MM.1S (cell line): ENCODE results near the gene GRIK3.
"Not testable (repeated sequence)": the region's sequence is repeated elsewhere in the genome, so short reads cannot be mapped to it uniquely, and the experiment has no call there.

Experiments used
- DNase-seq: peaks from one replicate; pipeline ENCODE4 v3.0.0-alpha.2; 2015
- H2AFZ ChIP-seq: fragments of 300-600 bp; sonication (generic); 2 replicates; pipeline ENCODE4 v1.6.0; 2016; ENCODE audit warnings: antibody characterized with exemption, low read length
- H3F3A ChIP-seq: fragments of 300-600 bp; sonication (generic); 2 replicates; pipeline ENCODE4 v1.6.1; 2016; ENCODE audit warnings: mild to moderate bottlenecking, antibody characterized with exemption, low read length, moderate library complexity, mixed read lengths; ENCODE audit not compliant: insufficient read depth
- H3K27ac ChIP-seq: fragments of 300-600 bp; sonication (generic); 2 replicates; pipeline ENCODE4 v1.5.1; 2016; ENCODE audit warnings: mild to moderate bottlenecking, low read length
- H3K27me3 ChIP-seq: fragments of 300-600 bp; sonication (generic); replicated peaks from 2 replicates; pipeline ENCODE4 v1.6.0; 2016; ENCODE audit warnings: low read length; ENCODE audit not compliant: insufficient read depth
- H3K36me3 ChIP-seq: fragments of 300-600 bp; sonication (generic); replicated peaks from 2 replicates; pipeline ENCODE4 v1.6.1; 2016; ENCODE audit warnings: mild to moderate bottlenecking, low read length, mixed read lengths; ENCODE audit not compliant: insufficient read depth
- H3K4me1 ChIP-seq: fragments of 300-600 bp; sonication (generic); 2 replicates; pipeline ENCODE4 v1.6.1; 2016; ENCODE audit warnings: low read length, mixed read lengths
- H3K4me2 ChIP-seq: fragments of 300-600 bp; sonication (generic); 2 replicates; pipeline ENCODE4 v1.6.0; 2016; ENCODE audit warnings: low read depth, low read length
- H3K4me3 ChIP-seq: fragments of 300-600 bp; sonication (generic); 2 replicates; pipeline ENCODE4 v1.5.1; 2016; ENCODE audit warnings: low read length, mixed read lengths
- H3K79me2 ChIP-seq: fragments of 300-600 bp; sonication (generic); 2 replicates; pipeline ENCODE4 v1.6.1; 2016; ENCODE audit warnings: mixed run types, low read length, mixed read lengths
- H3K9ac ChIP-seq: fragments of 300-600 bp; sonication (generic); 2 replicates; pipeline ENCODE4 v1.6.1; 2016; ENCODE audit warnings: low read length, mixed read lengths
- H3K9me2 ChIP-seq: fragments of 300-600 bp; sonication (generic); replicated peaks from 2 replicates; pipeline ENCODE4 v1.6.1; 2016; ENCODE audit warnings: mild to moderate bottlenecking, low read length, mixed read lengths; ENCODE audit not compliant: insufficient read depth
- H3K9me3 ChIP-seq: fragments of 300-600 bp; sonication (generic); replicated peaks from 2 replicates; pipeline ENCODE4 v1.6.1; 2016; ENCODE audit warnings: mild to moderate bottlenecking, low read length, mixed read lengths; ENCODE audit not compliant: insufficient read depth
- H4K20me1 ChIP-seq: fragments of 300-600 bp; sonication (generic); 2 replicates; pipeline ENCODE4 v1.6.1; 2016; ENCODE audit warnings: mild to moderate bottlenecking, low read length, moderate library complexity, mixed read lengths; ENCODE audit not compliant: insufficient read depth
- CTCF ChIP-seq: fragments of 300-600 bp; sonication (generic); IDR thresholded peaks from 2 replicates; pipeline ENCODE4 v1.5.1; 2016; ENCODE audit warnings: antibody characterized with exemption, low read length, mixed read lengths
- EZH2 ChIP-seq: fragments of 300-600 bp; sonication (generic); optimal IDR thresholded peaks from 2 replicates; pipeline ENCODE3; 2017; ENCODE audit warnings: low read depth, mild to moderate bottlenecking, antibody characterized with exemption, low read length, mixed read lengths
- EZH2phosphoT487 ChIP-seq: fragments of 300-600 bp; sonication (generic); IDR thresholded peaks from 2 replicates; pipeline ENCODE4 v1.6.1; 2018; ENCODE audit warnings: antibody characterized with exemption, low read length

The GRIK3 gene

DNA sequence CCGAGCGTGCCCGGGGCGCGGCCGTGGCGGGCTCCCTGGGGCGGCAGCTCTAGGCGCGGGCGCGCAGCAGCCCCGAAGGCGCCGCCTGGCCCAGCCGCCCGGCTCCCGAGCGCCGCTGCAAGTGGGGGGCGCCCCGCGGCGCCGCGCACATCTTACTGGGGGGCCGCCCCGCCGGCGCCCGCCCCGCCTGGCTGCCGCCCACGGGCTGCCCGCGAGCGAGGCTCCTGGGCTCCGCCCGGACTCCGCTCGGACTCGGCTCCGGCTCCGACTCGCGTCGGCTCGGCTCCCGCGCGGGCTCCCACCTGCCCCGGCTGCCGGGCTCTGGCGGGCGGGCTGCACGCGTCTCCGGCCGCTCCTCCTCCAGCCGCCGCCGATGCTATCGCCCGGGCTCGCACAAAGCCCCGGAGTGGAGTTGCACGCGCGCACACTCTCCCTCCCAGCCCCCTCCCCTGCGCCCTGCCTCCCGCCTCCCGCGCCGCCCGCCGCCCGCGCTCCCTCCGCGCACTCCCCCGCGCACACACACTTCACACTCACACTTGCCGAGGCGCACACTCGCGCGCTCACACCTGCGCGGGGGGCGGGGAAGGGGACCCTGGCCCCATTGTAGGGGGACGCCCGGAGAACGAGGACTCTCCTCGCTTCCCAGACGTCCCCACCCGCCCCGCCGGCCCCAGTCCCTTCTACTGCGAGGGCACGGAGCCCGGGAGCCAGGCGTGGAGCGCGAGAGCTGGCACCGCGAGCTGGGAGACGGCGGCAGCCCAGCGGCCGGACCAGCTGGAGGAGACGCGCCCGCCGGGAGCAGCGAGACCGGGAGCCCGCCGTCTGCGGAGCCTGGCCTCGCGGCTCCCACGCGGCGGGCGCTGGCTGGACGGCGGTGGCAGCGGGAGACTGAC, at the start of gene GRIK3:
GRIK3 (minus strand) TSS at position 395 of the 893 bp plus-strand sequence. CDS start 407 bp downstream, outside the sequence.
- no peaks in the 10 kb centered on the region for H3K9me2 ChIP-seq
- peaks cover 91% of the 10 kb centered on the region for H3K27me3 ChIP-seq
- no peaks in the 10 kb centered on the region for H3K9me3 ChIP-seq
- no peak within 1 kb of the TSS for H3K9ac ChIP-seq
- TF ChIP-seq EZH2 (no peak), EZH2phosphoT487 (no peak), CTCF (no peak)
- no peak for DNase-seq
- no peak within 1 kb of the TSS for H3K4me3 ChIP-seq
- no peaks in the 10 kb centered on the region for H3K4me1 ChIP-seq
- H3K36me3 ChIP-seq = no peaks in the 10 kb centered on the region
- H4K20me1 ChIP-seq = no peaks in the 10 kb centered on the region
- no peak within 1 kb of the TSS for H3K4me2 ChIP-seq
- no peak within 1 kb of the TSS for H3K27ac ChIP-seq
- H3F3A ChIP-seq = no peaks in the 10 kb centered on the region
- H2AFZ ChIP-seq = no peak within 1 kb of the TSS
- H3K79me2 ChIP-seq = no peaks in the 10 kb centered on the region

DNA sequence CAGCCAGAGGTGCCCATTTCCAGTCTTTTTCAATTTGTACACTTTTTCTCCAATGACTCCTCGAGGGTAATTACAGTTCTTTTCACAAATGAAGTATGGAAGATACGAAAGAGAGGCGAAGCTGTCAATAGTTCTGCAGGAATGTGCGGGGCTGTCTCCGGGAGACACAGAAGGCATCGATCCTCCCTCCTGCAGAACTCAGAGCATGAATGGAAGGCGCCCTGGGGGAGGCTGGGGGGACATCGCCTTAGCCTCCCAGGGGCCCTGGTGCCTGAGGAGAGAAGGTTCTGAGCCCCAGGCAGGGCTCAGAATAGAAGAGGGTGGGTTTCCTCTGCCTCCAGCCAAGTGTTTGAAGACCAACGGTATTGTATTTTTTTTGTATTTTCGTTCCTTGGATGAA, 49.7 kb upstream of the GRIK3 start:
- H2AFZ ChIP-seq = no peak overlapping the region
- H3K27ac ChIP-seq = no peak overlapping the region
- H4K20me1 ChIP-seq = no peaks in the 10 kb centered on the region
- H3K4me2 ChIP-seq = no peak overlapping the region
- no peaks in the 10 kb centered on the region for H3K4me1 ChIP-seq
- peaks cover 73% of the 10 kb centered on the region for H3K27me3 ChIP-seq
- no peaks in the 10 kb centered on the region for H3K9me3 ChIP-seq
- no peak for DNase-seq
- H3K36me3 ChIP-seq = no peaks in the 10 kb centered on the region
- no peaks in the 10 kb centered on the region for H3F3A ChIP-seq
- H3K9ac ChIP-seq = no peak overlapping the region
- no peaks in the 10 kb centered on the region for H3K9me2 ChIP-seq
- H3K4me3 ChIP-seq = no peak overlapping the region
- H3K79me2 ChIP-seq = no peaks in the 10 kb centered on the region
- TF ChIP-seq CTCF = no peak

- Histone ChIP-seq H3K4me3 (no peak overlapping the region), H3K9me2 (no peaks in the 10 kb centered on the region), H3K36me3 (no peaks in the 10 kb centered on the region), H3K4me1 (no peaks in the 10 kb centered on the region), H3K27ac (no peak overlapping the region), H2AFZ (no peak overlapping the region), H4K20me1 (no peaks in the 10 kb centered on the region), H3K9me3 (no peaks in the 10 kb centered on the region), H3F3A (no peaks in the 10 kb centered on the region), H3K4me2 (no peak overlapping the region), H3K79me2 (no peaks in the 10 kb centered on the region), H3K9ac (no peak overlapping the region), H3K27me3 (peaks cover 73% of the 10 kb centered on the region)
- no peak for TF ChIP-seq EZH2
- no peak for TF ChIP-seq EZH2phosphoT487
- TF ChIP-seq CTCF = no peak
- no peak for DNase-seq
Measured at GRCh38 chr1:37083603-37084002, 49.3 kb upstream of the GRIK3 start.

DNA sequence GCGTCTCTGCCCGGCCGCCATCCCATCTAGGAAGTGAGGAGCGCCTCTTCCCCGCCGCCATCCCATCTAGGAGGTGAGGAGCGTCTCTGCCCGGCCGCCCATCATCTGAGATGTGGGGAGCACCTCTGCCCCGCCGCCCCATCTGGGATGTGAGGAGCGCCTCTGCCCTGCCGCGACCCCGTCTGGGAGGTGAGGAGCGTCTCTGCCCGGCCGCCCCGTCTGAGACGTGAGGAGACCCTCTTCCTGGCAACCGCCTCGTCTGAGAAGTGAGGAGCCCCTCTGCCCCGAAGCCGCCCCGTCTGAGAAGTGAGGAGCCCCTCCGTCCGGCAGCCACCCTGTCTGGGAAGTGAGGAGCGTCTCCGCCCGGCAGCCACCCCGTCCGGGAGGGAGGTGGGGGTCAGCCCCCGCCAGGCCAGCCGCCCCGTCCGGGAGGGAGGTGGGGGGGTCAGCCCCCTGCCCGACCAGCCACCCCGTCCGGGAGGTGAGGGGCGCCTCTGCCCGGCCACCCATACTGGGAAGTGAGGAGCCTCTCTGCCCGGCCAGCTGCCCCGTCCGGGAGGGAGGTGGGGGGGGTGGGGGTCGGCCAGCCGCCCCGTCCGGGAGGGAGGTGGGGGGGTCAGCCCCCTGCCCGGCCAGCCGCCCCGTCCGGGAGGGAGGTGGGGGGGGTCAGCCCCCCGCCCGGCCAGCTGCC, 46.1 kb upstream of the GRIK3 start:
- H3K4me1 ChIP-seq, H3K36me3 ChIP-seq: not testable (repeated sequence)

More for the DNA sequence above, 46.1 kb upstream of the GRIK3 start:
- not testable (repeated sequence) for H4K20me1 ChIP-seq, H3K27ac ChIP-seq, H3K9me3 ChIP-seq, H3K4me3 ChIP-seq, H3F3A ChIP-seq, H3K9me2 ChIP-seq, H3K4me2 ChIP-seq, H3K79me2 ChIP-seq, H3K9ac ChIP-seq, DNase-seq, H2AFZ ChIP-seq
- H3K27me3 ChIP-seq = peaks cover 76% of the 10 kb centered on the region
